NT2/D1 (cell line): ENCODE measurements around the gene HS6ST3.

Experiments used
- DNase-seq: peaks from one replicate; pipeline ENCODE4 v3.0.0-alpha.2; 2011; ENCODE audit warnings: low read depth, low spot score
- H3K27me3 ChIP-seq: 2 replicates; pipeline ENCODE4 v1.6.0; 2011; ENCODE audit warnings: mild to moderate bottlenecking; ENCODE audit not compliant: insufficient read length, insufficient read depth
- H3K36me3 ChIP-seq: 2 replicates; pipeline ENCODE4 v1.6.1; 2011; ENCODE audit warnings: mild to moderate bottlenecking, low read length, mixed read lengths; ENCODE audit not compliant: insufficient read depth, insufficient read length
- H3K4me1 ChIP-seq: 2 replicates; pipeline ENCODE4 v1.5.1; 2011; ENCODE audit not compliant: insufficient read depth, insufficient read length
- H3K4me3 ChIP-seq: 2 replicates; pipeline ENCODE4 v1.5.1; 2011; ENCODE audit warnings: low read depth; ENCODE audit not compliant: insufficient read length
- H3K9ac ChIP-seq: 2 replicates; pipeline ENCODE4 v1.6.0; 2011; ENCODE audit warnings: low read depth; ENCODE audit not compliant: insufficient read length
- H3K9me3 ChIP-seq: 2 replicates; pipeline ENCODE4 v1.5.1; 2011; ENCODE audit warnings: mild to moderate bottlenecking, low read length; ENCODE audit not compliant: insufficient read depth
- SUZ12 ChIP-seq: IDR thresholded peaks from 2 replicates; pipeline ENCODE4 v1.6.1; 2011; ENCODE audit not compliant: insufficient read length, insufficient read depth; ENCODE audit errors: extremely low read depth
- YY1 ChIP-seq: IDR thresholded peaks from 2 replicates; pipeline ENCODE4 v1.6.1; 2011; ENCODE audit not compliant: insufficient read length, insufficient read depth
- ZNF274 ChIP-seq: IDR thresholded peaks from 2 replicates; pipeline ENCODE4 v1.6.1; 2011; ENCODE audit warnings: mild to moderate bottlenecking, low read depth, low read length

The HS6ST3 gene

DNA sequence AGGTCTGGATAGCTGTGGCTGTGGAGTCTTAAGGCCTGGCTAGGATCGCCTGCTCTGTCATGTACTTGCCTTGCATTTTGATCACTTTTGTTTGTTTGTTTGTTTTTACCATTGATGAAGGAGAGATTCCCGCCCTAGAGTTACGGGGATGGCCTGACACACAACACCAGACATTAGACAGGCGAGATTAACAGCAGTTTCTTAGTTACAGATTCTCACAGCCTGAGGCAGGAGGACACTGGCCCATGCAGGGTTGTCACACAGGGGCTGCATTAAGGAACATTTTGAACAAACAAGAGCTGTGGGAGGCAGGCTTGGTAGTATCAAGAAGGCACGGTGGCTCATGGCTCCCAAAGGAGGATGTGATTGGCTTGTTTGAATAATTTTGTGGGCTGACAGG lies 291.8 kb downstream of the HS6ST3 start:
- Histone ChIP-seq H3K9ac (no peak overlapping the region), H3K4me3 (no peak overlapping the region), H3K27me3 (no peaks in the 10 kb centered on the region), H3K9me3 (no peaks in the 10 kb centered on the region), H3K36me3 (no peaks in the 10 kb centered on the region), H3K4me1 (no peaks in the 10 kb centered on the region)
- no peak for DNase-seq
- TF ChIP-seq ZNF274 = no peak
- TF ChIP-seq SUZ12 = no peak
- no peak for TF ChIP-seq YY1

DNA sequence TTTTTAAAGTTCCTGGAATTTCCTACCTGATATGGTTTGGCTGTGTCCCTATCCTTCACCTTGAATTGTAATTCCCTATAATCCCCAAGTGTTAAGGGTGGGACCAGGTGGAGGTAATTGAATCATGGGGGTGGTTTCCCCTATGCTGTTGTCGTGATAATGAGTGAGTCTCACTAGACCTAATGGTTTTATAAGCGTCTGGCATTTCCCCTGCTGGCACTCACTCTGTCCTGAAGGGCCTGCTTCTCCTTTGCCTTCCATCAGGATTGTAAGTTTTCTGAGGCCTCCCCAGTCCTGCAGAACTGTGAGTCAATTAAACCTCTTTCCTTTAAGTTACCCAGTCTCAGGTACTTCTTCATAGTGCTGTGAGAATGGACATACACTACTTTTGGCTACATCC lies 298.7 kb downstream of the HS6ST3 start:
- no peaks in the 10 kb centered on the region for H3K27me3 ChIP-seq
- TF ChIP-seq ZNF274 (no peak), SUZ12 (no peak), YY1 (no peak)
- no peak overlapping the region for H3K9ac ChIP-seq

DNA sequence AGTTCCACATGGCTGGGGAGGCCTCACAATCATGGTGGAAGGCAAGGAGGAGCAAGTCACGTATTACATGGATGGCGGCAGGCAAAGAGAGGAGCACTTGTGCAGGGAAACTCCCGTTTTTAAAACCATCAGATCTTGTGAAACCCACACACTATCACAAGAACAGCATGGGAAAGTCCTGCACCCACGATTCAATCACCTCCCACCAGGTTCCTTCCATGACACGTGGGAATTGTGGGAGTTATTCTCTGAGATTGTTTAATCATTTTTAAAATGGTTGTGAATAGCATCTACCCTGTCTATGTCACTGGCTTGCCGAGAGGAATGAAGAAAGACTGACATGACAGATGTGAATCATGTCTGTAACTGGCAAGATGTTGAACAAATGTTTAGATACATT lies 301.7 kb downstream of the HS6ST3 start:
- H3K9me3 ChIP-seq = no peaks in the 10 kb centered on the region
- H3K36me3 ChIP-seq = no peaks in the 10 kb centered on the region
- H3K9ac ChIP-seq = no peak overlapping the region
- no peak for DNase-seq
- H3K4me1 ChIP-seq = no peaks in the 10 kb centered on the region
- H3K4me3 ChIP-seq = no peak overlapping the region
- no peaks in the 10 kb centered on the region for H3K27me3 ChIP-seq
- TF ChIP-seq SUZ12 (no peak), ZNF274 (no peak), YY1 (no peak)

More for the DNA sequence above, 298.7 kb downstream of the HS6ST3 start:
- H3K9me3 ChIP-seq = no peaks in the 10 kb centered on the region
- DNase-seq = no peak
- no peaks in the 10 kb centered on the region for H3K36me3 ChIP-seq
- no peaks in the 10 kb centered on the region for H3K4me1 ChIP-seq
- H3K4me3 ChIP-seq = no peak overlapping the region

DNA sequence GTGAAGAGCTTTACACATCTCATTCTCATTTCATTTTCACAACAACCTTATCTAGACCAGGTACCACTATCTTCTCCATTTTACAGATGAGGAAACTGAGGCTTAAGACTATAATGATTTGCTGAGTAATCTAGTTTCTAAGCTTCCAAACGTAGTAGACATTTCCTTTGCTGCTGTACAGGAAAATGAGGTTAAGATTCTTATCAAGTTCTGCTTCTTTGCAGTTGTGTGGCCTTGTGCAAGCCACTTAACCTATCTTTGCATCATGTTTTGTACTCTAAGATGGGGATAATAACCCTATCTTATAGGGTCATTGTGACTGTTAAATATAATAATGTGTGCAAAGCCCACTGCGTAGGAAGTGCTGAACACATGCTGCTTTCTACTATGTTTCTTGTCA lies 307.9 kb downstream of the HS6ST3 start:
- H3K9ac ChIP-seq = no peak overlapping the region
- H3K27me3 ChIP-seq = no peaks in the 10 kb centered on the region
- TF ChIP-seq YY1 = no peak
- no peak for TF ChIP-seq SUZ12
- TF ChIP-seq ZNF274 = no peak
- H3K9me3 ChIP-seq = no peaks in the 10 kb centered on the region
- DNase-seq = no peak
- no peak overlapping the region for H3K4me3 ChIP-seq
- no peaks in the 10 kb centered on the region for H3K36me3 ChIP-seq
- H3K4me1 ChIP-seq = no peaks in the 10 kb centered on the region

DNA sequence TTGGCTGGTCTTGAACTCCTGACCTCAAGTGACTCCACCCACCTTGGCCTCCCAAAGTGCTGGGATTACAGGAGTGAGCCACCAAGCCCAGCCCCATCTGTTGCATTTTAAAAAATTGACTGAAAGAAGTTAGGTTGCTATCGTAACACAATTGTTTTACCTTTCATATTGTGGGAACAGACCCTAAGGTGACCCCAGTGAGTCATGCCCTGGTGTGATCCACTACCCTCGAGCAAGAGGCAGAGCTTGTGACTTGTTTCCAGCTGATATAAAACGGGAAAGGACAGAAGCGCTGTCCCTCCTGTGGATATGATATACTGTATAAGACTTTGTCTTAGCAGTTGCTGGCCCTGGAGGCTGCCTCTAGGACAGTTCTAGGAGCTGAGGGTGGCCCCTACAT lies 308.6 kb downstream of the HS6ST3 start:
- no peaks in the 10 kb centered on the region for H3K4me1 ChIP-seq
- no peak for DNase-seq
- H3K27me3 ChIP-seq = no peaks in the 10 kb centered on the region
- no peak for TF ChIP-seq ZNF274
- no peak for TF ChIP-seq YY1
- no peak for TF ChIP-seq SUZ12
- H3K4me3 ChIP-seq = no peak overlapping the region
- H3K9ac ChIP-seq = no peak overlapping the region
- H3K9me3 ChIP-seq = no peaks in the 10 kb centered on the region
- H3K36me3 ChIP-seq = no peaks in the 10 kb centered on the region

DNA sequence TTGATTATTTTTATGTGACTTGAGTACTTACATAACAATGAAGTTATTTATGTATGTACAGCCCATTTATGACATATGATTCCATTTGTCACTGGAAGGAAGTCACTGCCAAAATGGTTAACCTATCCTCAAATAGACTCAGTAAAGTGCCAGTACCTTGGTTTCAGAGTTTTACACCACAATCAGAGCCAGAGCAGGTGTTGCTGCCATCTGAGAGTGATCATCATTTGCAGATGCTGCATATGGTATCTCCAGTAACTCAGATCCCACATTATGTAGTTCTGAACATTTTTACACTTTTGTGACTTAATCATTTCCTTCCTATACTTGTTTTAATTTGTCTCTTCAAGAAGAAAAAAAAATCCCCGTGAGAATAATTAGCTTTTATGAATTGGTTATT lies 313.3 kb downstream of the HS6ST3 start:
- Histone ChIP-seq H3K4me1 (no peaks in the 10 kb centered on the region), H3K9me3 (no peaks in the 10 kb centered on the region), H3K9ac (no peak overlapping the region), H3K36me3 (no peaks in the 10 kb centered on the region), H3K4me3 (no peak overlapping the region), H3K27me3 (no peaks in the 10 kb centered on the region)
- no peak for DNase-seq
- TF ChIP-seq SUZ12 (no peak), ZNF274 (no peak), YY1 (no peak)

DNA sequence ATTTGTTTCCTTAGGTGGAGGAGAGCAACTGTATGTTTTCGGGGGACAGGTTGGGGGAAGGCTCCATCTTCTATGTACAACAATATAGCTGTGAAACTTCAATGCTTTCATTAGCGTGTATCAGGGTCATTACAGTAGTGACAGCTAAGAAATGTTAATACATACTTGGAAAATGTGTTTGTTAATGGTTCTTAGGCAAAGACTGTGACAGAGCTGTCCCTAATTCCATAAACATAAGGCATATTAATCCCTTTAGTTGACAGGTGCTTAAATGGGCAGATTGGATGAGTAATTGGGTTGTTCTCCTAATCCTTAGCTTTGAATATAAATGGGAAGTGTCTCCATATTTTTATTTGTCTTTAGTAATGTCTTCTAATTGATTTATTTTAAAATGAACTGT lies 313.7 kb downstream of the HS6ST3 start:
- Histone ChIP-seq H3K36me3 (no peaks in the 10 kb centered on the region), H3K4me1 (no peaks in the 10 kb centered on the region), H3K9me3 (no peaks in the 10 kb centered on the region), H3K9ac (no peak overlapping the region), H3K4me3 (no peak overlapping the region), H3K27me3 (no peaks in the 10 kb centered on the region)
- DNase-seq = no peak
- TF ChIP-seq ZNF274 (no peak), SUZ12 (no peak), YY1 (no peak)
